NB4 (cell line): Measurements from ENCODE around the gene GBP6.
"Not testable (repeated sequence)": the region's sequence is repeated elsewhere in the genome, so short reads cannot be mapped to it uniquely, and the experiment has no call there.

Source experiments
- DNase-seq: peaks from one replicate; pipeline ENCODE4 v3.0.0; 2010; ENCODE audit warnings: low read depth
- H3K4me3 ChIP-seq: one replicate; pipeline ENCODE4 v1.5.1; 2011; ENCODE audit warnings: mild to moderate bottlenecking, low read depth, low read length, moderate library complexity
- MYC ChIP-seq: IDR thresholded peaks from 2 replicates; pipeline ENCODE4 v1.6.1; 2011; ENCODE audit warnings: low read depth, low read length
- POLR2A ChIP-seq: IDR thresholded peaks from 2 replicates; pipeline ENCODE4 v1.6.1; 2011; ENCODE audit warnings: mild to moderate bottlenecking; ENCODE audit not compliant: insufficient read length; ENCODE audit errors: extremely low read depth
- TF ChIP-seq, protein P1 (sequence below): IDR thresholded peaks from 2 replicates; pipeline ENCODE4 v1.6.1; 2011; ENCODE audit warnings: low read depth, low read length
- TF ChIP-seq, protein P2 (sequence below): IDR thresholded peaks from one replicate; pipeline ENCODE4 v1.5.1; 2012; ENCODE audit warnings: low read depth, low read length

GBP6 gene

DNA sequence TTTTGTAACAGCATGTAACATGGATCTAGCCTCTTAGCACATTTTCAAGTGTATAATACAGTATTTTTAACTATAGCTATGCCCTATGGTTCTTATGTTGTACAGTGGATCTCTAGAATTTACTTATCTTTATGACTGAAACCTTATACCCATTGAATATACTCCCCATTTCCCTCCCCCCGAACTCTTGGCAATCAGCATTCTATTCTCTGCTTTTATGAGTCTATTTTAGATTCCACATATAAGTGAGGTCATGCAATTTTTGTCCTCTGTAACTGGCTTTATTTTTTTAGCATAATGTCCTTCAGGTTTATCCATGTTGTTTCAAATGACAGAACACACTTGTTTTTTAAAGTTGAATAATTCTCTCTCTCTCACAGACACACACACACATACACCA lies 3.1 kb upstream of the GBP6 start:
- no peak for DNase-seq
- H3K4me3 ChIP-seq = no peak overlapping the region
- TF ChIP-seq, protein P1, sequence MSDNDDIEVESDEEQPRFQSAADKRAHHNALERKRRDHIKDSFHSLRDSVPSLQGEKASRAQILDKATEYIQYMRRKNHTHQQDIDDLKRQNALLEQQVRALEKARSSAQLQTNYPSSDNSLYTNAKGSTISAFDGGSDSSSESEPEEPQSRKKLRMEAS = no peak
- no peak for TF ChIP-seq MYC
- TF ChIP-seq POLR2A = no peak
- TF ChIP-seq, protein P2, sequence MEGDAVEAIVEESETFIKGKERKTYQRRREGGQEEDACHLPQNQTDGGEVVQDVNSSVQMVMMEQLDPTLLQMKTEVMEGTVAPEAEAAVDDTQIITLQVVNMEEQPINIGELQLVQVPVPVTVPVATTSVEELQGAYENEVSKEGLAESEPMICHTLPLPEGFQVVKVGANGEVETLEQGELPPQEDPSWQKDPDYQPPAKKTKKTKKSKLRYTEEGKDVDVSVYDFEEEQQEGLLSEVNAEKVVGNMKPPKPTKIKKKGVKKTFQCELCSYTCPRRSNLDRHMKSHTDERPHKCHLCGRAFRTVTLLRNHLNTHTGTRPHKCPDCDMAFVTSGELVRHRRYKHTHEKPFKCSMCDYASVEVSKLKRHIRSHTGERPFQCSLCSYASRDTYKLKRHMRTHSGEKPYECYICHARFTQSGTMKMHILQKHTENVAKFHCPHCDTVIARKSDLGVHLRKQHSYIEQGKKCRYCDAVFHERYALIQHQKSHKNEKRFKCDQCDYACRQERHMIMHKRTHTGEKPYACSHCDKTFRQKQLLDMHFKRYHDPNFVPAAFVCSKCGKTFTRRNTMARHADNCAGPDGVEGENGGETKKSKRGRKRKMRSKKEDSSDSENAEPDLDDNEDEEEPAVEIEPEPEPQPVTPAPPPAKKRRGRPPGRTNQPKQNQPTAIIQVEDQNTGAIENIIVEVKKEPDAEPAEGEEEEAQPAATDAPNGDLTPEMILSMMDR = no peak

DNA sequence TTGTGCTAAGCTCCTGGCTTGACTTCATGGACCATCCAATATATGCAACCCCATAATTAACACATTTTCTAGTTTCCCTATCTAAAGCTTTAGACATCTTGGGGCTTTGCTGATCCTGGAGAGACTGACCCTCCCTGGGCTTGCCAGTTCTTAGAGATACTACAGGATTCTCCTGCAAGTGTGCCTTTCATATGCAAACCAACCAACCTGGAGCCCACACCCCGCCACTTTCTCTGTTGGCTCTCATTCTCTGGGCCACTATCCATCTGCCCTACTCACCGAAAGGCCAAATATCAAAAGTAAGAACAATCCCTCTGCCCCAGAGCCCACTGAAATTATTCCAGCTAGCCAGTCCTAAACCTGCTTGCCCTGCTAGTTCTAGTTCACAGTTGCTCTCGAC lies 2.2 kb upstream of the GBP6 start:
- no peak overlapping the region for H3K4me3 ChIP-seq
- no peak for TF ChIP-seq POLR2A
- TF ChIP-seq MYC = no peak
- TF ChIP-seq, protein P2 = no peak
- DNase-seq = no peak

DNA sequence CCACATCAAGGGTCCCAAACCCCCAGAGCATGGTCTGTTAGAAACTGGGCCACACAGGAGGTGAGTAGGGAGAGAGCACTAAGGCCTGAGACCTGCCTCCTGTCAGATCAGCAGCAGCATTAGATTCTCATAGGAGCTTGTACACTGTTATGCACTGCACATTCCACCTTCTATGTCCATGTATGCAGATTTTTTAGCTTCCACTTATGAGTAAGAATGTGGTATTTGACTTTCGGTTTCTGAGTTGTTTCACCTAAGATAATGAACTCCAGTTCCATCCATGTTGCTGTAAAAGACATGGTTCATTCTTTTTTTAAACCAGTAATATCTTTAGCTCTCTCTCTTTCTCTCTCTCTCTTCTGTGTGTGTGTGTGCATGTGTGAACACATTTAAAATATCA lies 663 bp upstream of the GBP6 start:
- no peak overlapping the region for H3K4me3 ChIP-seq
- no peak for DNase-seq
- TF ChIP-seq, protein P2 = no peak
- TF ChIP-seq POLR2A = no peak
- TF ChIP-seq, protein P1 = no peak

DNA sequence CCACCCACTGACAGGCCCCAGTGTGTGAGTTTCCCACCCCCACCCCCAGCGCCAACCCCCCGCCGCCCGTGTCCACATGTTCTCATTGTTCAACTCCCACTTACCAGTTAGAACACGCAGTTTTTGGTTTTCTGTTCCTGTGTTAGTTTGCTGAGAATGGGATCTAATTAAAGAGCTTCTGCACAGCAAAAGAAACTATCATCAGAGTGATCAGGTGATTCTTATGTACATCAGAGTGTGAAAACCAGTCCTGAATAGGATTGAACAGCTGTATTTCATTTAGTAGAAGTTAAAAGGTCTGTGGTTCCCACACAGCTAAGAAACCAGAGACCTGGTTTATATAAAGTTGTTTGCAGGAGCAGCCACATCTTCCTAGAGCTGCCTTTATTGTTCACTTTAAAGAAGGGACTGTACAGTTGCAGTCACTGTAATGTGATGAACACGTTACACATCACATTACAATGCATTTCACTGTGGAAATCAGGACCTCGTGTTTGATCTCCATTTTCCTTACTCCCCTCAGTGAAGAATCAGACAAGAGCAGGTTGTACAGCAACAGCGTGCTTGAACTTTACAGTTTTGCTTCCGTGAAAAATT lies 1.2 kb downstream of the GBP6 start:
- H3K4me3 ChIP-seq = no peak overlapping the region
- DNase-seq = no peak
- TF ChIP-seq POLR2A = no peak
- TF ChIP-seq, protein P2 = no peak
- no peak for TF ChIP-seq MYC

DNA sequence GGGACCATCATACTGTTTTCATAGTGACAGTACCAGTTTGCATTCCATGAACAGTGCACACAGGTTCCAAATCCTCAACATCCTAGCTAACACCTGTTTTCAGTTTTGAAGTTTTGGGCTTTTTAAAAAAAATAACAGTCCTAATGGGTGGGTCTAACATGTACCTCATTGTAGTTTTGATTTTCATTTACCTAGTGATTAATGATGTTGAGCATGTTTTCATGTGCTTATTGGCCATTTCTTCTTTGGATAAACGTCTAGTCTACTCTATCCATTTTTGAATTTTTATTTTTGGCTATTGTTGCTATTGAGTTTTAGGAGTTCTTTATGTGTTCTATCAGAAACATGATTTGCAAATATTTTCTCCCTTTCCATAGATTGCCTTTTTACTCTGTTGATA lies 3.4 kb downstream of the GBP6 start:
- H3K4me3 ChIP-seq = no peak overlapping the region
- TF ChIP-seq, protein P2 = no peak
- TF ChIP-seq POLR2A (no peak), MYC (no peak)
- TF ChIP-seq, protein P1 = no peak
- DNase-seq = no peak

DNA sequence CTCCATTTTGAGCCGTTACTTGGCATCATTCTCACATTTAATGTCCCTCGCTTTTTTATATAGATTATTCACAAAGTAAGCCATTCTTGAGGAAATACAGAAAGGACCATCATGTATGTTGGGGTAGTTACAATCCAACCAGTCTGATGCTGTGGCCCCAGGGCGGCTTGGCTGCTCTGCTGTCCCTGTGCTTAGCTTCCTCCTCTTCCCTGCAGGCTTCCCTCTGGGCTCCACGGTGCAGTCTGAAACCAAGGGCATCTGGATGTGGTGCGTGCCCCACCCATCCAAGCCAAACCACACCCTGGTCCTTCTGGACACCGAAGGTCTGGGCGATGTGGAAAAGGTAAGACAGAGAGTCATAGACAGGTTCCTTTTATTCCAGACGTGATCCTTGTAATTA lies 5.5 kb downstream of the GBP6 start:
- no peak for TF ChIP-seq MYC
- TF ChIP-seq POLR2A = no peak
- TF ChIP-seq, protein P1 = no peak
- TF ChIP-seq, protein P2 = no peak
- DNase-seq = no peak
- H3K4me3 ChIP-seq = no peak overlapping the region

DNA sequence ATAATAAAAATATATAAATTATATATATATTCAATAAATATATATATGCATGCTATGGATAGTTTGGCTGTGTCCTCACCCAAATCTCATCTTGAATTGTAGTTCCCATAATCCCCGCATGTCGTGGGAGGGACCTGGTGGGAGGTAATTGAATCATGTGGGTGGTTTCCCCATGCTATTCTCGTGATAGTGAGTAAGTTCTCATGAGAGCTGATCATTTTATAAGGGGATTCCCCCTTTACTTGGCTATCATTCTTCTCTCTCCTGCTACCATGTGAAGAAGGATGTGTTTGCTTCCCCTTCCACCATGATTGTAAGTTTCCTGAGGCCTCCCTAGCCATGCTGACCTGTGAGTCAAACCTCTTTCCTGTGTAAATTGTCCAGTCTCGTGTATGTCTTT lies 10.0 kb downstream of the GBP6 start:
- not testable (repeated sequence) for DNase-seq, H3K4me3 ChIP-seq
